LNCAP (cell line): ENCODE results near the gene TULP4.

Experiments used
- TF ChIP-seq, protein P1 (sequence below): fragments of 450-650 bp; IDR thresholded peaks from 2 replicates; pipeline ENCODE4 v1.5.1; 2017; ENCODE audit warnings: mild to moderate bottlenecking

The TULP4 gene

DNA sequence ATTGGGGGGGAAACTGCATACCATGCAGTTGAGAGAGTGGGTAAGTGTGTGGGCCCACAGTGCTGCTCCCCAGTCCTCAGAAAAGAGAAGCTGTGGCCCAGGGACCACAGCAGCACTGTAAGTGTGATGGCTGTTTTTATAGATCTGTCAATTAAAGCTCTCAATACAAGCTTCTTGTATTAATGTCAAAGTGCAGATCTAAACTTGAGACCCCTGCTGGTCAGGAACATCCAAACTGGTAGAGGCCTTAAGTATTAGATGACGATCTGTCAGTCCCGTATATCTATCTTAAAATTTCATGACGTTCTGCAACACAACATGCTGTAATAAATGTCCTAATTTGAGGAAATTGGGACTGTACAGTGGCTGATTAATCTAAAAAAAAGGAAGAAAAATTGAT lies 74.8 kb downstream of the TULP4 start:
- TF ChIP-seq, protein P1, sequence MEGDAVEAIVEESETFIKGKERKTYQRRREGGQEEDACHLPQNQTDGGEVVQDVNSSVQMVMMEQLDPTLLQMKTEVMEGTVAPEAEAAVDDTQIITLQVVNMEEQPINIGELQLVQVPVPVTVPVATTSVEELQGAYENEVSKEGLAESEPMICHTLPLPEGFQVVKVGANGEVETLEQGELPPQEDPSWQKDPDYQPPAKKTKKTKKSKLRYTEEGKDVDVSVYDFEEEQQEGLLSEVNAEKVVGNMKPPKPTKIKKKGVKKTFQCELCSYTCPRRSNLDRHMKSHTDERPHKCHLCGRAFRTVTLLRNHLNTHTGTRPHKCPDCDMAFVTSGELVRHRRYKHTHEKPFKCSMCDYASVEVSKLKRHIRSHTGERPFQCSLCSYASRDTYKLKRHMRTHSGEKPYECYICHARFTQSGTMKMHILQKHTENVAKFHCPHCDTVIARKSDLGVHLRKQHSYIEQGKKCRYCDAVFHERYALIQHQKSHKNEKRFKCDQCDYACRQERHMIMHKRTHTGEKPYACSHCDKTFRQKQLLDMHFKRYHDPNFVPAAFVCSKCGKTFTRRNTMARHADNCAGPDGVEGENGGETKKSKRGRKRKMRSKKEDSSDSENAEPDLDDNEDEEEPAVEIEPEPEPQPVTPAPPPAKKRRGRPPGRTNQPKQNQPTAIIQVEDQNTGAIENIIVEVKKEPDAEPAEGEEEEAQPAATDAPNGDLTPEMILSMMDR = no peak

DNA sequence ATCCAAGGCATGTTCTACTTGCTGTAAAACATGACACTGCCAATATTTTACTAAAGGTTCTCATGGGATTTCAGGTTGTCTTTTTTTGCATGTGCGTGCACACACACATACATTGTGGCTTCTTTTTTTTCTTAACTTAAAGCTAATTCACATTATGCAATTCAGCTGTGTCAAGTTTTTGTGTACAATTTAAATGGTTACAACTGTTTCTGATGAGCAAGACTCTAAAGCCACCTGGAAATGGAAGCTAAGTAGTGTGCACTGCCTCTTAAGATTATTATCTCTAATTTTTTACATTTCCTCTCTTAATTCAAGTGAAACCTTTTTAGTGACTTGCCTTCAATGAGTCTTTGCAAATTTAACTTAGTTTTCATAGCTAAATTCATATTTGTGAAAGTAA lies 75.3 kb downstream of the TULP4 start:
- TF ChIP-seq, protein P1 = no peak

DNA sequence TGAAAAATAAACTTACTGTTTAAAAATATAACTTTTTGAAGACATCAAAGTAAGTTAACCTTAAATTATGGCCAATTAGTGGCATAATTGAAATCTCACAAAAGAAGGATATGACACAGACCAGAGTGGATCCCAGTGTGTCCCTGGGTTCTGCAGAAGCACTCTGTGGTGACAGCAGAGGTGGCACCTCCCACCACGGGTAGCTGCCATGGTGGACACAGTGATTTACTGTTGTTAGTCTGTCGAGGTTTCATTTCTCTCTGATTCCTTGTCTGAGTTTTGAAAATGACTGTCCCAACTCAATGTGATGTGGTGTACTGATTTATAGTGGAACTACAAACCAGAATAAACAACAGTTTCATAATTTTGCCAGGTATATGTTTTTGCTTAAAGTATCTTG lies 76.5 kb downstream of the TULP4 start:
- TF ChIP-seq, protein P1 = no peak

DNA sequence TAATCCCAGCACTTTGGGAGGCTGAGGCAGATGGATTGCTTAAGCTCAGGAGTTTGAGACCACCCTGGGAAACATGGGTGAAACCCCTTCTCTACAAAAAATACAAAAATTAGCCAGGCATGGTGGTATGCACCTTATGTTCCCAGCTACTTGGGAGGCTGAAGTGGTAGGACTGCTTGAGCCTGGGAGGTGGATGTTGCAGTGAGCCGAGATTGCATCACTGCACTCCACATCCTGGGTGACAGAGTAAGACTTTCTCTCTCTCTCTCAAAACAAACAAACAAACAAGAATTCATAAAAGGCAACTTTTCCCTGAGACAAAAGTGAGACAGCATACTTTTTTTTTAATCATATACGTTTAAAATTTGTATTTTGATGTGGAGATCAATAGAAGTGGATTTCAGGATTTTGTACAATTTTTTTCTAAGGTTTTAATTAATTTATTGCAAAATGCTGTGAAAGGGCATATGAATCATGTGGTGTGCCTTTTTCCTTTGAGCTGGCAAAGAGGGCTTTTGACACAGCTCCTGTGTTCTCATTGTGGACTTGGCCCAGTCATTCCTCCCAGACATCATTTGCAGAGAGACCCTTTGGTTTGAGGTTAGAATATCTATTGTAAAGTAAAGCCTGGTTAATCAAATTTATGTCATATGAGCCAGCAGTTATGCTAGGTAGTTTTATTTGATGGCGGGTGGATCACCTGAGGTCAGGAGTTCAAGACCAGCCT lies 77.1 kb downstream of the TULP4 start:
- TF ChIP-seq, protein P1 = no peak

DNA sequence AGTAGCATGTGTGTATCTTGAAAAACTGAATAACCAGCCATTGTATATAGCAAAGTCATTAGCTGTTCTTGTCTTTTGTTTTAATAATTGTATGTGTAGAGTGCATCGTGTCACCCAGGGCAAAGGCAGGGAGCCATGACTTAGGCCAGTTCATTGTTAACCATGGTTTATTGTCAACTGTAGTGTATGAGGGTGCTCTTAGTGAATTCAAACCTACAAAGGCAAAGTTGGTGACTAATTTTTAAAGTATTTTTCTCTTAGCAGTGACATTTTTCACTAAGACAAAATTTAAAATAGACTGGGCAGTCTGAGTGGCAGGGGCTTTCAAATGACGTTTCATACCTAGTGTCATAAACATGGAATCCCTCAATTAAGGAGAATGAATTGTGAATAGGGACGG lies 79.0 kb downstream of the TULP4 start:
- TF ChIP-seq, protein P1 = no peak

DNA sequence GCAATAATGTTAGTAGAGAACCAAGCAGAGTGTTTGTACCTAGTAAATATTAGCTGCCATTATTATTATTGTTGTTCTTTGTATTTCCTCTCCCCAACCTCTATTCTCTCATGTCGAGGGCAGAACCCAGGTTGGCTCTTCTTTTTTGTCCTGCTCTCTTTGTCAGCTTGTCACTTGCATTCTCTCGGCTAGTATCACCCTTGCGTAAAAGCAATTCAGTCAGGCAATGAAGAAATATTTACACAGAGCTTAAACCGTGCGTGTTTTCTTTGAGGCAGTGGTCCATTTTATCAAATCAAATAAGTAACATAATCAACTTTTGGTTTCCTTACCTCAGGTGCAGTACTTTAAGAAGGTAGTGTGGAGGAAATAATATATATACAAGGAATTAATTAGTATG lies 83.9 kb downstream of the TULP4 start:
- TF ChIP-seq, protein P1 = no peak

DNA sequence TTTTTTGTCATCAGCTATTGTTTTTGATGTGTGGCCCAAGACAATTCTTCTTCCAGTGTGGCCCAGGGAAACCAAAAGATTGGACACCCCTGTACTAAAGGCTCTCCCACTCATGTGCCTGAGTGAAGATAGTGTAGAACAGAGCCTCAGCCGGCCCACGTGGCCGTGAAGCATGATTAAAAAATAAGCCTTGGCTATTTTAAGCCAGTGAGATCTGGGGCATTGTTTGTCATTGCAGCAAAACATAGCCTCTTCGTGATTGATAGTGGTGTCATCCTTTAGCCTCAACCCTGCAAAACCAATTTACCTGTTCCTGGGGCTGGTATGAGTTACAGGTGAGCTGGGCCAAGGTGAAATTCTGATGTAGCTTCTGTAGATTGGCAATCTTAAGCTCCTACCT lies 85.3 kb downstream of the TULP4 start:
- TF ChIP-seq, protein P1 = no peak
